DOHH2 (cell line): ENCODE measurements around the gene FGF21.

Source experiments
- H3F3A ChIP-seq: fragments of 200-600 bp; sonication (generic), shearing (Covaris generic); 2 replicates; pipeline ENCODE4 v1.6.0; 2016; ENCODE audit warnings: antibody characterized with exemption, mild to moderate bottlenecking; ENCODE audit not compliant: control insufficient read depth, insufficient read depth
- H3K27ac ChIP-seq: fragments of 200-600 bp; sonication (generic); 2 replicates; pipeline ENCODE4 v1.5.1; 2014; ENCODE audit warnings: low read depth, mild to moderate bottlenecking, low read length, moderate library complexity
- H3K27me3 ChIP-seq: fragments of 200-600 bp; sonication (generic); 2 replicates; pipeline ENCODE4 v1.6.1; 2014; ENCODE audit warnings: mild to moderate bottlenecking, low read length, mixed read lengths; ENCODE audit not compliant: control insufficient read depth
- H3K36me3 ChIP-seq: fragments of 200-600 bp; sonication (generic); 2 replicates; pipeline ENCODE4 v1.6.1; 2014; ENCODE audit warnings: mild to moderate bottlenecking, low read length, moderate library complexity, mixed read lengths; ENCODE audit not compliant: control insufficient read depth
- H3K4me1 ChIP-seq: fragments of 200-600 bp; sonication (generic); 2 replicates; pipeline ENCODE4 v1.6.1; 2014; ENCODE audit warnings: mild to moderate bottlenecking, low read length, mixed read lengths; ENCODE audit not compliant: control insufficient read depth
- H3K4me2 ChIP-seq: fragments of 200-600 bp; sonication (generic); 2 replicates; pipeline ENCODE4 v1.6.0; 2014; ENCODE audit warnings: mild to moderate bottlenecking, low read length, moderate library complexity
- H3K4me3 ChIP-seq: fragments of 200-600 bp; sonication (generic); 2 replicates; pipeline ENCODE4 v1.5.1; 2014; ENCODE audit warnings: mild to moderate bottlenecking, low read length, mixed read lengths
- H3K79me2 ChIP-seq: fragments of 200-600 bp; sonication (generic); 2 replicates; pipeline ENCODE4 v1.6.1; 2014; ENCODE audit warnings: mild to moderate bottlenecking, low read length, mixed read lengths; ENCODE audit not compliant: control insufficient read depth
- H3K9me2 ChIP-seq: fragments of 200-600 bp; sonication (generic); replicated peaks from 2 replicates; pipeline ENCODE4 v1.6.1; 2014; ENCODE audit warnings: mild to moderate bottlenecking, low read length, mixed read lengths; ENCODE audit not compliant: control insufficient read depth
- H3K9me3 ChIP-seq: fragments of 200-600 bp; sonication (generic); 2 replicates; pipeline ENCODE4 v1.6.1; 2014; ENCODE audit warnings: antibody characterized with exemption, low read length, mixed read lengths; ENCODE audit not compliant: control insufficient read depth, insufficient read depth
- H4K20me1 ChIP-seq: fragments of 200-600 bp; sonication (generic); 2 replicates; pipeline ENCODE4 v1.6.0; 2014; ENCODE audit warnings: low read depth, mild to moderate bottlenecking, antibody characterized with exemption, low read length, moderate library complexity; ENCODE audit not compliant: control insufficient read depth, insufficient read depth
- CTCF ChIP-seq: fragments of 200-600 bp; sonication (generic); IDR thresholded peaks from one replicate; pipeline ENCODE4 v1.5.1; 2014; ENCODE audit warnings: antibody characterized with exemption, mild to moderate bottlenecking, low read depth, low read length; ENCODE audit not compliant: poor library complexity, severe bottlenecking
- EZH2phosphoT487 ChIP-seq: fragments of 200-600 bp; sonication (generic); IDR thresholded peaks from 2 replicates; pipeline ENCODE4 v1.6.1; 2017; ENCODE audit warnings: borderline replicate concordance, mild to moderate bottlenecking, antibody characterized with exemption, low read length, moderate library complexity, mixed read lengths

Gene FGF21

GRCh38 chr19:48713041-48713863 is 42.1 kb upstream of the FGF21 start:
- TF ChIP-seq CTCF (no peak), EZH2phosphoT487 (no peak)

GRCh38 chr19:48713864-48714755 is 41.2 kb upstream of the FGF21 start:
- Histone ChIP-seq H3K36me3 (no peaks in the 10 kb centered on the region), H3K4me3 (peak overlapping the region; percentile 89), H3F3A (peaks cover 3% of the 10 kb centered on the region; the same call in 1 of the 2 replicates), H3K9me3 (no peaks in the 10 kb centered on the region), H3K27me3 (no peaks in the 10 kb centered on the region), H3K4me1 (peaks cover 22% of the 10 kb centered on the region), H3K9me2 (no peaks in the 10 kb centered on the region), H3K79me2 (peaks cover 7% of the 10 kb centered on the region), H3K4me2 (peak overlapping the region; percentile 98), H3K27ac (peak overlapping the region; percentile 56), H4K20me1 (no peaks in the 10 kb centered on the region)
- no peak for TF ChIP-seq EZH2phosphoT487
- TF ChIP-seq CTCF, result no peak

More at GRCh38 chr19:48713041-48713863, 42.1 kb upstream of the FGF21 start:
- Histone ChIP-seq H3K36me3 (no peaks in the 10 kb centered on the region), H4K20me1 (no peaks in the 10 kb centered on the region), H3K27ac (no peak overlapping the region), H3K9me3 (no peaks in the 10 kb centered on the region), H3F3A (peaks cover 3% of the 10 kb centered on the region; the same call in 1 of the 2 replicates), H3K79me2 (peaks cover 7% of the 10 kb centered on the region), H3K4me3 (peak overlapping the region; percentile 89), H3K27me3 (no peaks in the 10 kb centered on the region), H3K4me2 (peak overlapping the region; percentile 83), H3K9me2 (no peaks in the 10 kb centered on the region), H3K4me1 (peaks cover 22% of the 10 kb centered on the region)

- peak overlapping the region; percentile 89 for H3K4me3 ChIP-seq
- no peaks in the 10 kb centered on the region for H4K20me1 ChIP-seq
- peaks cover 25% of the 10 kb centered on the region for H3K4me1 ChIP-seq
- no peaks in the 10 kb centered on the region for H3K9me3 ChIP-seq
- H3K27me3 ChIP-seq, result no peaks in the 10 kb centered on the region
- H3F3A ChIP-seq, result peaks cover 3% of the 10 kb centered on the region; the same call in 1 of the 2 replicates
- H3K4me2 ChIP-seq, result peak overlapping the region; percentile 98
- peaks cover 7% of the 10 kb centered on the region for H3K79me2 ChIP-seq
- no peaks in the 10 kb centered on the region for H3K36me3 ChIP-seq
- H3K9me2 ChIP-seq, result no peaks in the 10 kb centered on the region
- TF ChIP-seq EZH2phosphoT487, result no peak
- no peak for TF ChIP-seq CTCF
- peak overlapping the region; percentile 56 for H3K27ac ChIP-seq
Observed at GRCh38 chr19:48714759-48715675, 40.3 kb upstream of the FGF21 start.
